Bronchial epithelial cell (primary cell): ENCODE results near the gene CEP131. TPM values are rescaled to one million over a fixed set of nuclear protein-coding genes. Genes with fewer than 3 reads are reported as not detected.
A peak's percentile ranks its signal among the peaks of the same experiment; 100 is the strongest.

Source experiments
- DNase-seq: peaks from one replicate; pipeline ENCODE4 v3.0.0-alpha.2; 2010; ENCODE audit warnings: low read depth
- FAIRE-seq: peaks from 2 replicates; lab custom pipeline; 2011; peaks lifted over from hg19 to GRCh38; lab: Jason Lieb, UNC
- H3K27me3 ChIP-seq: 2 replicates; pipeline ENCODE4 v1.5.1; 2011; ENCODE audit warnings: low read length; ENCODE audit not compliant: control insufficient read depth, insufficient read depth
- H3K36me3 ChIP-seq: 2 replicates; pipeline ENCODE4 v1.5.1; 2011; ENCODE audit warnings: low read length; ENCODE audit not compliant: control insufficient read depth, insufficient read depth
- H3K4me3 ChIP-seq: 2 replicates; pipeline ENCODE4 v1.5.1; 2011; ENCODE audit warnings: mild to moderate bottlenecking, low read depth, low read length, control low read depth
- total RNA-seq: library from RNA; depleted of rRNA; stranded (reverse); fragments of >200 nt; gene quantifications from 2 replicates; pipeline ENCODE4 v1.2.1, GENCODE V29; 2014
- TF ChIP-seq, protein P1 (sequence below): IDR thresholded peaks from 2 replicates; pipeline ENCODE4 v1.5.1; 2011; ENCODE audit warnings: mild to moderate bottlenecking, moderate library complexity, low read length, control low read depth, inconsistent platforms; ENCODE audit not compliant: insufficient read depth, severe bottlenecking

Gene CEP131
- total RNA-seq, result 7.9 and 9.2 TPM in 2 replicates

DNA sequence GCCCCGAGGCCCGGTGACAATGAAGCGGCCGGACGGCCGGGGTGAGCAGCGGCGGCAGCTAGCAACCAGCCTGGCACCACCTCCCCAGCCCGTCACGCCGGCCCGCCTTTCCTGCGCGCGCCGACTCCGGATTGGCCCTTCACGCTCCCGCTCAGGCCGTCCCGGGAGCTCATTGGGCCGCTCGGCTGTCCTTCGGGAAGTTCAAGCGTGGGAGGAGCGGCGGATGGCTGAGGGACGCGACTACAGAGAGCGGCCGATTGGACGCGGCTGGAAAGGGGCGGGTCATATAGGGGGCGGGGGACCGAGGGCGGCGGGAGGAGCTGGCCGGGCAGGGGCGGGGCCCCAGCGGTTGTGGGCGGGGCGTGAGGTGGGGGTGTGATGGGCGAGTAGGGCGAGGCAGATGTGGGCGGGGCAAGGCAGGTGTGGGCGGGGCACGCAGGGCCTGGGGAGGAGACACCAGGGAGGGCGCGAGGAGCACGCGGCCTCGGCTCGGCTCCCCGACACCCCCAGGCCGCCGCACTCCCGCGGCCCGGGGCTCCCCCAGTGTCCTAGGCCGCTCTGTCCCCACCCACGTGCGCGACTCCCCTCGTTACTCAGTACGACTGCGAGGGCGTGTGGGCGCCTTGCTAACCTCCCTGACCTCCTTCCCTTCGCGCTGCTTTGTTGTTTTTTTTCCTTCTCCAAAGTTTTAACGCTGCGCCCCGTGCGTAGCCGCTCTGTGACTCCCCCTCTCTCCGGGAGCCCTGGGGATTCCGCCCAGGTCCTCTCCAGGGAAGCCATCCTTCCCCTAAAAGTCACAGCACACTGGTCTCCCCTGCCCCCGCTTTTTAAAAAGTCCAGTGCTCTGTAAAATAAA lies at the start of gene CEP131:
Gene CEP131 (minus strand): TSS at position 60 of the 856 bp plus-strand sequence. CDS start 2,909 bp downstream, outside the sequence.
- TF ChIP-seq, protein P1, sequence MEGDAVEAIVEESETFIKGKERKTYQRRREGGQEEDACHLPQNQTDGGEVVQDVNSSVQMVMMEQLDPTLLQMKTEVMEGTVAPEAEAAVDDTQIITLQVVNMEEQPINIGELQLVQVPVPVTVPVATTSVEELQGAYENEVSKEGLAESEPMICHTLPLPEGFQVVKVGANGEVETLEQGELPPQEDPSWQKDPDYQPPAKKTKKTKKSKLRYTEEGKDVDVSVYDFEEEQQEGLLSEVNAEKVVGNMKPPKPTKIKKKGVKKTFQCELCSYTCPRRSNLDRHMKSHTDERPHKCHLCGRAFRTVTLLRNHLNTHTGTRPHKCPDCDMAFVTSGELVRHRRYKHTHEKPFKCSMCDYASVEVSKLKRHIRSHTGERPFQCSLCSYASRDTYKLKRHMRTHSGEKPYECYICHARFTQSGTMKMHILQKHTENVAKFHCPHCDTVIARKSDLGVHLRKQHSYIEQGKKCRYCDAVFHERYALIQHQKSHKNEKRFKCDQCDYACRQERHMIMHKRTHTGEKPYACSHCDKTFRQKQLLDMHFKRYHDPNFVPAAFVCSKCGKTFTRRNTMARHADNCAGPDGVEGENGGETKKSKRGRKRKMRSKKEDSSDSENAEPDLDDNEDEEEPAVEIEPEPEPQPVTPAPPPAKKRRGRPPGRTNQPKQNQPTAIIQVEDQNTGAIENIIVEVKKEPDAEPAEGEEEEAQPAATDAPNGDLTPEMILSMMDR, result no peak
- Histone ChIP-seq H3K36me3 (no peaks in the 10 kb centered on the region), H3K4me3 (peak within 1 kb of the TSS; percentile 75), H3K27me3 (no peaks in the 10 kb centered on the region)
- FAIRE-seq, result no peak
- peak; percentile 88 for DNase-seq

DNA sequence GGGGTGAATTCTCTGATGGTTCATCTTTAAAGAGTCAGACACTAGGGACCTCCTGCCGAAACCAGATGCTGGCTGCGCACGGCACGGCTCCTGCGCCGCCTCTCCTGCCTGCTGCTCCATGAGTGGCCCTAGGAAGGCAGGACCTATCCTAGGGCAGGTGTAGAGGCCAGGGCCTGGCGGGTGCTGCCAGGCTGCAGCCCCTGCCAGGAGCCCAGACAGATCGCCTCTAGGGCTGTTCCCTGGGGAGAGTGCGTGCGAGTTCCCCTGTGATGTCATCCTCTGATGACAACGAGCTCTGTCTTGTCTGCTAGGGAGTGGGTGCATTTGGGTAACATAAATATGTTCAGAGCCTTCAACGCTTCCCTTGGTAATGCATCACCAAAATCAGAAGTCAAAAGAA lies 48.5 kb upstream of the CEP131 start:
- Histone ChIP-seq H3K27me3 (no peaks in the 10 kb centered on the region), H3K4me3 (no peak overlapping the region), H3K36me3 (peaks cover 31% of the 10 kb centered on the region)
- DNase-seq (no peak), FAIRE-seq (no peak)
- TF ChIP-seq, protein P1, result no peak

DNA sequence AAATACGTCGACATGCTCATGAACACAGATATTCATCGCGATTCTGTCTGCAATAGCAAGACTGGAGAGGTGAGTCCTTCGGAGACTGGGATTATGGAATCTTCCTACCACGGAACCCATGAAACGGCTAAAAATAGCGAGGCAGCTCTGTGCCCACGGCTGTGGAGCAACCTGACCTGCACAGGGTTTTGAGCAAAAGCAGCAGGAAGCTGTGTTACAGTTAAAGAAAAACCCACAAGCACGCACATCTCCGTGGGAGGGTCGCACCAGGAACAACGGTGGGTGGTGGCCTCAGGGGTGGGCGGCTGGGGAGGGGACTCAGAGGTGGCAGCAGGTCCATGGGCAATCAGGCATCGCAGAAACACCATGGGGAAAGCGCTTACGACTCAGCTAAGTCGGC lies 47.5 kb upstream of the CEP131 start:
- Histone ChIP-seq H3K4me3 (no peak overlapping the region), H3K27me3 (no peaks in the 10 kb centered on the region), H3K36me3 (peaks cover 31% of the 10 kb centered on the region)
- DNase-seq (no peak), FAIRE-seq (peak; percentile 72)
- TF ChIP-seq, protein P1, result no peak

DNA sequence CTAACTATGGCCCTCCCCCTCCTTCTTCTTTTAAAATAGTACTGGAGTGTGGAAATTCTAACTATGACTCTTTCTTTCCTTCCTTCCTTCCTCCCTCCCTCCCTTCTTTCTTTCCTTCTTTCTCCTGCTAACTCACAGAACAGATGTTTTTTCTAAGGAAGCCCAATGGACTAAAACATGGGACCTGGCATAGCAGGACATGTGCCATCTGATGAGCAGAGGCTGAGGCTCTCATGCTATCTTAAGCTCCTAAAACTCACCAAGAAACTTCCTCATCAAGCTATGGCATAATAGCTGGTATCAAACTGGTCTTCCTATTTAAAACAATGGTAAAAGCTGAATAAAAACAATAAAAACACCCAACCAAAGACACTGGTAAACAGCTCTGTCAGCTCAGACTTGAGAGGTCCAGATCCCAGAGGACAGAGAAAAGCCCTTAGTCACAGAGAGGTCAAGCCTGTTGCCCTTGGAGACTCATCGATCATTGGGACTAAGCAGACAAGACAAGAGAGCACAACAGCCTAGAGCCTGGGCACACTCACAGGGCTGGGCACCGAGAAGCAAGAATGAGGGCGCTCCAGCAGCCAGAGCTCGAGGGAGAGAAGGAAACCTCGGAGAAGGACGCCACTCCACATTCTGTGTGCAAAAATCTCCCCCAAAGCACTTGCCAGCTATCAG lies 44.8 kb upstream of the CEP131 start:
- H3K27me3 ChIP-seq, result no peaks in the 10 kb centered on the region
- H3K36me3 ChIP-seq, result peaks cover 28% of the 10 kb centered on the region
- DNase-seq (no peak), FAIRE-seq (no peak)
- TF ChIP-seq, protein P1, result no peak
- no peak overlapping the region for H3K4me3 ChIP-seq

DNA sequence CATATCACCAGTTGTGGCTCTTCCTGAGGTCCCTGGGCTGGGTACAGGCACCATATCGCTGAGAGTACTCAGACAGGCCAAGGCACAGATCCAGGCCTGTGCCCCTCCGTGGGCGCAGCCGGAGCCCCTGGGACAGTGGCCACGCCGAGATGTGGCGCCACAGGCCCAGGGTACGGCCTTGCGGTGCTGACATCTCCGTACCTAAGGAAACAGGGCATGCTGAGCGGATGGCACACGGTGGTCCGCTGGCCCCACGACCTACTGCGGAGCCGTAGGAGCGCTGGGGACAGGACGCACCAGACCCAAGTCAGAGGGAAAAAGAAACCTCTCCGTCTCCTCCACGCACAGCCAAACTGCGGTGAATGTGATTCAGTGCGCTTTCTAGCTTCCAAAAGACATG lies 42.8 kb upstream of the CEP131 start:
- no peak for FAIRE-seq
- Histone ChIP-seq H3K36me3 (peaks cover 33% of the 10 kb centered on the region), H3K4me3 (no peak overlapping the region), H3K27me3 (no peaks in the 10 kb centered on the region)
- TF ChIP-seq, protein P1, result no peak
- no peak for DNase-seq
